GM19043 (cell line): ENCODE data around the gene CNOT10.
A peak's percentile ranks its signal among the peaks of the same experiment; 100 is the strongest.
"Not testable (repeated sequence)": the region's sequence is repeated elsewhere in the genome, so short reads cannot be mapped to it uniquely, and the experiment has no call there.

Experiments
- ATAC-seq: cut with Tn5 transposase; IDR thresholded peaks from one replicate; pipeline ENCODE4 v1.9.1; 2021; ENCODE audit warnings: low read depth; ENCODE audit not compliant: unreplicated experiment

Gene CNOT10

DNA sequence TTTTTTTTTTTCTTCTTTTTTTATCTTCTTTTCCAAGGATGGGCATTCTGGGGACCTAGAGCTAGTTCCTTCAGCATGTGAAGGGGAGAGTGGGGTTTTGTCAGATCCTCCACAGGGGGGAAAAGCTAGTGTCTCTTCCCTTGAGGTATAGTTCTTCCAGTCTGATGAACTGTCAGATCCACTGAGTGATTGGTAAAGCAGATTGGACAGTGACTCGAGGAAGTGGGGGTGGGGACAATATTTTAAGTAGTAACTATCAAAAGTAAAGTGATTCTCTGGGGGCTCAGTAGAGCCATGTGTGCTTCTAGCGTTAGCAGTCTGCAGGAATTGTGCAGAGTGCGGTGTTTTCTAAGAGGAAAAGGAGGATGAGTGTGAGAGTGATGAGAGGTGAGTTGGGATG is 70.8 kb downstream of the CNOT10 start:
- ATAC-seq = no peak

- no peak for ATAC-seq
Observed at GRCh38 chr3:32757618-32758374, 72.8 kb downstream of the CNOT10 start.

GRCh38 chr3:32758375-32758753 is 73.4 kb downstream of the CNOT10 start:
- no peak for ATAC-seq

GRCh38 chr3:32759342-32759741 is 74.4 kb downstream of the CNOT10 start:
- no peak for ATAC-seq

DNA sequence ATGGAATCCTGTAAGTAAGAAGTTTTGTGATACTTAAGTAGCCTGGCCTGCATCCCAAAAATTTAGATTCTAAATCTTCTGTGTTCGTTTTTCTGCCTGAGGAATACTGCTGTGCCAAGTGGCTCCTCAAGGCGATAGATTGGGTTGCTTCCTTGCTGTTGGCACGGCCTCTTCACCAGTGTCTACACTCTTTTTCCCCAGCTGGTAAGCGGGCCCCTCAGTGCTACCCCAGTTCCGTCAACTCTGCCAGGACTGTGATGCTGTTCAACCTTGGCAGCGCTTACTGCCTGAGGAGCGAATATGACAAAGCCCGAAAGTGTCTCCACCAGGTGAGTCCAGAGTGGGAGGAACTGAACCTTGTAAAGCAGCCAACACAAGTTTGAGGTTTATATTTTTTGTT is 79.5 kb downstream of the CNOT10 start:
- no peak for ATAC-seq

- ATAC-seq = no peak
Observed at GRCh38 chr3:32778389-32778788, 93.4 kb downstream of the CNOT10 start.

DNA sequence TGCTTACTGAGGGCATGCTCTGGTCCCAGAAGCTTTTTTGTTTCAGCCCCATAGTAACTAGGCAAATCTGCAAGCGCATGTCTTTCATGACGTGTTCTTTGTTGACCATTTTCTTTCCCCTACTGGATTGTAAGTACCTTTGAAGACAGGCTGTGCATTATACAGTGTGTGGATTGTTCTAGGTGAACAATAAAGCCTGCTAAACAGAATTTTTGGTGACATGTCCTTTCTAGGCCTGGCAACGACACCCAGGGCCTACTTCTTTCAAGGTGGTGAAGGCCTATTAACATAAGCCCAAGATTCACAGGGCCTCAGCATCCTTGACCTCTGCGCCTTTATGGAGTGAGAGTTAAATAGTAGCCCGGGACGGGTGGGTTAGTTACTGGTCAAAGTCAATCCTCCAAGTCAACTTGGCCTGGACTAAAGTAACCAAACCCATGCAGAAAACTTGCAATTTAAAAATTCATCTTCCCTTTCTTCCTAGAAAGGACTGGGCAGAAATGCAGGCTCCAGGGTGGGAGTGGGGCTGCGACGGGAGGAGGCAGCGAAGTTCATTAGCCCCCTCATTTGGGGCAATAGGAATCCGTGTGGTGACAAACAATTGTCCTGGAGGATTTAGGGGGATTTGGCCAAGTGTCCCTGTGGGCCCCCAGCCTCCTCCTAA is 95.2 kb downstream of the CNOT10 start:
- no peak for ATAC-seq

DNA sequence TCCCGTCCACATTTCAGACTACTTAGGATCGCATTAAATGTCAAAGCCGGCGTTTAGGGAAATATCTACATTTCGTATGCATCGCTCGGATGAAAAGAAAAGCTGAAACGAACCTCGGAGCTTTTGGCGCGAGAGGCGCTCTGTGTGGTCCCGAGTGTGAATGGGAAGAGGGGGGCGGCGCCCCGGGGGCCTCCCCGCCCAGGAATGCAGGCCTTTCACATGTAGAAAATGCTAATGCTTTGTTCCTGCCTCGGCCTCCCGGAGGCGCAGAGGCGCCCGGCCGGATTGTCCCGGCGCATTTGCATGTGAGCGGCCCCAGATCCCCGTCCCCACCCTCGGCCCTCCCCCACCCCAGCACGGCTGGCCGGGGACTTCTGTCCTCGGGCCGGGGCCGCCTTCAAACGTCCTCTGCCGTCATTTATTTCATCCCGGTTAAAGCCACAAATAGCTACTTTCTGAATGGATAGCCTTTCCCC is 95.8 kb downstream of the CNOT10 start:
- peak; percentile 25 for ATAC-seq

DNA sequence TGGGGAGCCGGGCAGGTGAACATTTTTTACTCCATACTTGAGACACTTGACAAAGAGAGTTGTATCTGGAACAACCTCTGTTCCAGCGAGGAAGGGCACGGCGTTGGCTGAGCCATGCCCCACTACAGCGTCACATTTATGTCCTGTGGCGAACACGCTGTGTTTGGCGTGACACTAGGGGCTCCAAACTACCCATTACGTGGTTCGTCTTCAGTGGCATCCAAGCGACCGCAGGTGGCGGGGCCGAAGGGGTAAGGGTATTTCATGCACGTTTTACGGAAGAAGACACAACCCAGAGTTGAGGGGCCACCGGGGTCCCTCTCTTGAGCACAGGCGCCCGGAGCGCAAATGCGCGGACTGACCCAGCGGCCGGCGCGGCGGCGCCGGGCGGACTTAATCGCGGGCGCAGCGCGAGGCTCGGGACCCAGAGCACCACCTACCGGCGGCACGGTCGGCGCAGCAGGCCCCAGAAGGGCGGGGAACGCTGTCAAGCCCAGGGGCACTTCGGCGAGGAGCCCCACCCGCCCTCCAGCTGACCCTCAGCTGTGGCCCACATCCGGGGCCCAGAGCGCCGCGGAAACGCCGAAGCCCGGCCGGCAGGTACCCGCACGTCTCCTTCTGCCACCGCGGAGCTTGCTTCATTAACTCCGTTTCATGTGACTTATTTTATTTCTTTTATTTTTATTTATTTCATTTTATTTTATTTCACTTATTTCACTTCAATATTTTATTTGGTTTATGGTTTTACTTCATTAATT is 96.4 kb downstream of the CNOT10 start:
- ATAC-seq = peak; percentile 93

GRCh38 chr3:32781969-32782270 is 96.9 kb downstream of the CNOT10 start:
- not testable (repeated sequence) for ATAC-seq

GRCh38 chr3:32782407-32782806 is 97.4 kb downstream of the CNOT10 start:
- no peak for ATAC-seq

DNA sequence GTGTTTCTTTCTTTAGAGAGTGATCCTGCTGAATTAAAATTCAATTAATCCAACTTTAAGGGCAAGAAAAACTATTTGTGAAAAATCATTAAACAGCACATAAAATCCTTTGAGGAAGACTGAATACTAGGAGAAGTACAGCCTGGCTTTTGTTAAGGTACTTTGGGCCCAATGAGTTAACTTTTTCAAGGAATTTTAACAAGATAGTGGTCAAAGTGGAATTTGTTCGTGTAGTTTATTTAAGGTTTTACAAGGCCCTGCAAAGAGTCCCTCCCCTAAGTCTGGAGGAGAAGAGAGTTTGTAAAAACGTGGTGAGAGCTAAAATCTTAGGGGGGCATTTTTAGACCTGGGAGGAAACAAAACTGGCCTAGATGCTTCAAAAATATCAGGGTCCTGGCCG is 106.8 kb downstream of the CNOT10 start:
- ATAC-seq = no peak

DNA sequence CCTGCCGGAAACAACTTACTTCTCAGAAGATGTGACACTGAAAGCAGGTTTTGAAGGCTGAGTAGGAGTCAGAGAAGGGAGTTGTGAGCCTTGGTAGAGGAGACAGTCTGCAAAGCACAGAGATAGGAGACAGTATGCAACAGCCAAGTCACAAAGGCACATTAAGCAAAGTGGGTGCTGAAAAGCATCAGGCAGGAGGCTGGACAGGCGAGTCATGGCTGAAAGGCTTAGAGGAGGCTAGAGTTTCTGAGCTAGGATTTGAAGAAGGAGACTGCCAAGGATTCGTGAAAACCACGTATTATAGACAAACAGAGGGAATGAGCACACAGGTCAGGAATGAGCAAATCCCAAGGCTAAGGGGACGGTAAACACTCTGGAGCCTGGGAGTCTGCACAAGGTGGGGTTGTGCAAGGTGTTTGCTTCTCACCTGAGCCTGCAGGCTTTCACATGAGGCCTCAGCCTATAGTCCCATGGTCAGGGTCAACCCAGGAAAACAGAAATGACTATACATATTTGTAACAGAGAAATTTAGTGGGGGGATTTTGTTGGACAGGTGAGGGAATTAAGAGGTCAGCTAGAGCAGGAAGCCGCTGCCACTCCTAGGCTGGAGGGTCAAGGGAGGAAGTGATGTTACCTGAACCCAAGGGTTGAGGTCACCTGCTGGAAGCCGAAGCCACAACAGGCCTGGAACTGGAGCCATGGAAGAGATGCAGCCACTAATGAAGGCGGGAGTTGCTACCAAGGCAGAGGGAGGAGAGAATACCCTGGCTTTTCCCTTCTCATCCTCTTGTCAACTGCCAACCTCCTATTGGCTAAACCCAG is 109.7 kb downstream of the CNOT10 start:
- no peak for ATAC-seq

DNA sequence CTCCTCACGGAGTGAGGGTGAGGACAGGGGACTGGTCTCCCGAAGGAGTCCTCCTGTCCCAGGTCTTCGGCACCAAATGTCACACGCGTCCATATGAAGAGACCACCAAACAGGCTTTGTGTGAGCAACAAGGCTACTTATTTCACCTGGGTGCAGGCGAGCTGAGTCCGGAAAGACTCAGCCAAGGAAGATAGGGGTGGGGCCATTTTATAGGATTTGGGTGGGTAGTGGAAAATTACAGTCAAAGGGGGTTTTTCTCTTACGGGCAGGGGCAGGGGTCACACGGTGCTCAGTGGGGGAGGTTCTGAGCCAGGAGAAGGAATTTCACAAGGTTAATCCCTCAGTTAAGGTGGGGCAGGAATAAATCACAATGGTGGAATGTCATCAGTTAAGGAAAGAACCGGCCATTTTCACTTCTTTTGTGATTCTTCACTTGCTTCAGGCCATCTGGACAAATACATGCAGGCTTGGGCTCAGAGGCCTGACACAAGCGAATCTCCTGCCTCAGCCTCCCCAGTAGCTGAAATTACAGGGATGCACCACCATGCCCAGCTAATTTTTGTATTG is 111.5 kb downstream of the CNOT10 start:
- ATAC-seq = not testable (repeated sequence)

GRCh38 chr3:32797776-32798175 is 112.8 kb downstream of the CNOT10 start:
- ATAC-seq = no peak

- ATAC-seq = not testable (repeated sequence)
Observed at GRCh38 chr3:32801440-32801839, 116.5 kb downstream of the CNOT10 start.

GRCh38 chr3:32813180-32813579 is 128.2 kb downstream of the CNOT10 start:
- peak; percentile 67 for ATAC-seq

DNA sequence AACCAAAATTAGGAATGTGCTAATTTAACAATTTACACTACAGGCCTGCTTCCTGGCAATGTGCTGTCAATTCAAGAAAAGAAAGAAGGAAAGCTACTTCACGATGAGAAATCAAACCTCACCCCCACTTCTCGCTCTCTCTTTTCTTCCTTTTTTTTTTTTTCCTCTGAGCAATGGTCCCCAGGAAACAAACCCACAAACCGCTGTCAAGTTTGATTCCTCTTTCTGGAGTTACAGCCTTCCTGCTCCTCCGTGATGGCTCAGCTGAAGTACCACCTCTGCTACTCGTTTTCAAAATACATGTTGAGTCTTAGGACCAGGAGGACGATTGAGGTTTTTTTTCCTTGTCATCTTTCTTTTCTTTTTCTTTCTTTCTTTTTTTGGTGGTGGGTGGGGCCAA is 129.4 kb downstream of the CNOT10 start:
- no peak for ATAC-seq

- ATAC-seq = no peak
Observed at GRCh38 chr3:32815841-32816438, 131.0 kb downstream of the CNOT10 start.
